Non-pigmented ciliary epithelial cell (primary cell): Measurements from ENCODE around the gene PNLDC1.

Source experiments
- DNase-seq: peaks from one replicate; pipeline ENCODE4 v3.0.0-alpha.2; 2010; ENCODE audit warnings: low read depth

Gene PNLDC1

DNA sequence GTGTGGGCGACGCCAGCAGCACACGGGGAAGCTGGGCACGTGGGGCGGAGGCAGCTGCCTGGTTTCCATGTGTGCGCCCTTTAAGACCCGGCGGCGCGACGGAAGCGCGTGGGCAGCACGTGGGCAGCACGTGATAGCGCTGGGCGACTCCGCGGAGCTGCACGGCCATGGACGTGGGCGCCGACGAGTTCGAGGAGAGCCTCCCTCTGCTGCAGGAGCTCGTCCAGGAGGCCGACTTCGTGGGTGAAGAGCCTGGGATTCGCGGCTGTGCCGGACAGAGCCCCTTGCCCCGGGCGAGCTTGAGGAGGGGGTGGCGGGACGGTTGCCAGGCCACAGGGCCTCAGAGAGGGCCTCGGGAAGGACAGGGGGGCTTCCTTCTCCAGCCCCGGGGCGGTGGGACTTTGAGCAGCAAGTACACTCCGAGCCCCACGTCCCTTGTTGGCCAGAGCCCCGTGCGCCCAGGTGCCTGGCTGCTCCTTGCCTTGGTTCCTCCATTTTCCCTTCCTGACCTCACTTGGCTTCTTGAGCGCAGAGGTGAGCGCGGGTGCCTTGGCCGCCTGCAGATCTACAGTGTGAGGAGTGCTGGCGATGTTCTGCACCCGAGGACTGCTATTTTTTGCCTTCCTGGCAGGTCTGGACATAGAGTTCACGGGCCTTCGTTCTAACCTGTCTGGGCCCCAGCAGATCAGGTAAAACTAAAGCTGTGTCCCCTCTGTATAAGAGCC is at the start of gene PNLDC1:
PNLDC1 (plus strand) TSS at position 136 of the 725 bp plus-strand sequence; CDS start at position 168, 32 bp downstream.
- DNase-seq, result no peak

- no peak for DNase-seq
Observed at GRCh38 chr6:159751448-159751847, 48.6 kb upstream of the PNLDC1 start.

DNA sequence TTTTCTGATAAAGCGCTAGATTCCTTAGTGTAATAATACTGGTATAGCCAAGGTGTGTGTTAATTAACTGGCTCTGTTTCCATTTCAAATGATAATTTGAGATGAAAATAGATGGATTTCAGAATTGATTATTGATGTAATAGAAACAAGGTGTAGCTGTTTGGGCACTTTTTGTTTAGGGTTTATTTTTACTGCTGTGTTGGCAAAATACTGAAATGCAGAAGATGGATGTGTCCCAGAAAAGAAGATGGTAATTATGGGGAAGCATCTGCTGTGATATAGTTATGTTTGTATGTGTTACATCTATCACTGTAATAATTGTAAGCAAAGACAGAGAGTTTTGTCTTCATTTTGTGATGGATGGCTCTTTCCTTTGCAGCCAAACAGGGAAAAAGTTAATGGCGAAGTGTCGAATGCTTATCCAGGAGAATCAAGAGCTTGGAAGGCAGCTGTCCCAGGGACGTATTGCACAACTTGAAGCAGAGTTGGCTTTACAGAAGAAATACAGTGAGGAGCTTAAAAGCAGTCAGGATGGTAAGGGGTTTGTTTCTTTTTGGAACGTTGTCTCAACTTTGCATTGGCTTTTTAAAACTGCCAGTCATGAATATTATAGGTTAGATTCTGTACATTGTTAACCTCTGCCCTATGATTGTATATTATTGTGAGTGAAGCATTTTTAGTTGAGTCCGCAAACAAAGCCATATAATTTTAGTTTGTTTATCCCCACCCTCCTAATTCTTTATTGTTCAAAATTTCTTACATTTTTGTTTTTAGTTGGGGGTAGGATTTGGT is 46.8 kb upstream of the PNLDC1 start:
- DNase-seq, result no peak

DNA sequence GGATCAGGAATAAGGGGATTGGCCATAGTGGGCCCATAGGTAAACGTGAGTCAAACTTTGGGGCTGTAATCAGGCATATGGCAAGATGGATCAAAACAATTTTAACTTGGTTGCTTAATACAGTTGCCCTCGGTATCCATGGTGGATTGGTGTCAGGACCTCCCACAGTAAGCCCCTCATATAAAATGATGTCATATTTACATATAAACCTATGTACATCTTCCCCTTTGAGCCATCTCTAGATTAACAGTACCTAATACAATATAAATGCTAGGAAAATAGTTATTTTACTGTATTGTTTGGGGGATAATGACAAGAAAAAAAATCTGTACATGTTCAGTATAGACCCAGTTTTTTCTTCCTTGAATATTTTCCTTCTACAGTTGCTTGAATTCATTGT is 45.7 kb upstream of the PNLDC1 start:
- no peak for DNase-seq

DNA sequence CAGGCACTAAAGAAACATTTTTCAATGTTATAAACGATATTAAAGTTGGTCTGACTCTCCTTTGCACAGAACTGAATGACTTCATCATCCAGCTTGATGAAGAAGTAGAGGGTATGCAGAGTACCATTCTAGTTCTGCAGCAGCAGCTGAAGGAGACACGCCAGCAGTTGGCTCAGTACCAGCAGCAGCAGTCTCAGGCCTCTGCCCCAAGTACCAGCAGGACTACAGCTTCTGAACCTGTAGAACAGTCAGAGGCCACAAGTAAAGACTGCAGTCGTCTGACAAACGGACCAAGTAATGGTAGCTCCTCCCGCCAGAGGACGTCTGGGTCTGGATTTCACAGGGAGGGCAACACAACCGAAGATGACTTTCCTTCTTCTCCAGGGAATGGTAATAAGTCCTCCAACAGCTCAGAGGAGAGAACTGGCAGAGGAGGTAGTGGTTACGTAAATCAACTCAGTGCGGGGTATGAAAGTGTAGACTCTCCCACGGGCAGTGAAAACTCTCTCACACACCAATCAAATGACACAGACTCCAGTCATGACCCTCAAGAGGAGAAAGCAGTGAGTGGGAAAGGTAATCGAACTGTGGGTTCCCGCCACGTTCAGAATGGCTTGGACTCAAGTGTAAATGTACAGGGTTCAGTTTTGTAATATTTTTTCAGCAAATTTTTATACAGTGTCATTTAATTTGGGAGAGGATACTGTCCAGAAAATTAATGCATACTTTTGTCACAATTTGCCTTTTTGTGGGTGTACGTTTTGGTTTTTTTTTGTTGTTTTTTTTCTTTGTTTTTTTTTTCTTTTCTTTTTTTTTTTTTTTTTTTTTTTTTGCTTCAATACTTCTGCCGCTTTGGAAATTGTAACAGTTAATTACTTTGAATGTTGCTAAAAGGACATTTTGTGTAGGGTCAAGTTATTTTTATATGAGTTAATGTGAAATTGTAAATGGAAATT is 44.8 kb upstream of the PNLDC1 start:
- DNase-seq, result no peak

DNA sequence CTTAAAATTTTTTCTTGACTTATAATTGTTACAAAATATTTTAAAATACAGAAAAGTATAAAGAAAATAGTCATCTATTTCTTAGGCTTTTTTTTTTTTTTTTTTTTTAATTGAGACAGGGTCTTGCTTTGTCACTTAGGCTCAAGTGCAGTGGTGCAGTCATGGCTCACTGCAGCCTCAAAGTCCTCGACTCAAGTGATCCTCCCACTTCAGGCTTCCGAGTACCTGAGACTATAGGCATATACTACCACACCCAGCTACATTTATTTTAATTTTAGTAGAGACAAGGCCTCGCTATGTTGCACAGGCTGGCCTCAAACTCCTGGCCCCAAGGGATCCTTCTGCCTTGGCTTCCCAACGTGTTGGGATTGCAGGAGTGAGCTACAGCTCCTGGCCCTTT is 43.6 kb upstream of the PNLDC1 start:
- DNase-seq, result no peak

DNA sequence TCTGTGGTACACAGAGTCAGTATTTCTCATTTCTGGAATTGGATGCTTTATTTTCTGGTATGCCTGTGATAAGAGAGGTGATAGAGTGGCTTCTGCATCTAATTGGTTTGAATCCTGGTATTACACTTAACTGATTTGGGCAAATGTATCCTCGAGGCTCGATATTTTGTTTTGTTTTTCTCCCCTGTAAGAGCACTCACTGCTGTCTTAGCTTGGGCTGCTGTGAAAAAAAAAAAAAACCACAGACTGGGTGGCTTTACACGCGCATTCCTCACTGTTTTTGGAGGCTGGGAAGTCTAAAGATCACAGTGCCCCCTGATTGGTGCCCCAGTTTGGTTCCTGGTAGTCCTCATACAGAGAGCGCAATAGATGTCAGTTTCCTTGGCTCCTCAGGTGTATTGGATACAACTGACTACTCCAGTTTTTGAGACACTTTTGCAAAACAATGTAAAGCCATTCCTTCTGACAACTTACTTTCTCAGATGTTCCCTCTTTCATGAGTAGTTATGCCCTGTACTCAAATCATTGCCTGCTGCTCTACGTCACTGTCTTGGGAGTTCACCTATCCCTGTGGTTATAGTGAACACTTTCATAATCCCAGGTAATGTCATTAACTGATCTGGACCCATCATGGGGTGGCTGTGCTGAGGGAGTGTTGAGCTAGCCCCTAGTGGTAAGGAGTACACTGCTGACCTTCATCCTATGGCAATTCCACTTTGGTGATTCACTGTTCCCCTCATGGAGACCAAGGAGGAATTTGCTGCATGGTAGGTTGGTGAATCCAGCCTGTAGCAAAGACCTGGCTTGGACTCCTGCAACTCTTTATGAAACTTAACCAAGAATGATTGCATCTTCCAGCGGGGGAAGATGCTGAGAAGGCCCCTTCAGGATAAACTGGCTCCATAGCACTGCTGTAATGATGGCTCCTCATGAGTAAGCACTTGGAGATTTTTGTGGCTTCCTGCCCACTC is 41.8 kb upstream of the PNLDC1 start:
- DNase-seq, result peak; percentile 56

GRCh38 chr6:159759645-159760044 is 40.4 kb upstream of the PNLDC1 start:
- DNase-seq, result no peak

DNA sequence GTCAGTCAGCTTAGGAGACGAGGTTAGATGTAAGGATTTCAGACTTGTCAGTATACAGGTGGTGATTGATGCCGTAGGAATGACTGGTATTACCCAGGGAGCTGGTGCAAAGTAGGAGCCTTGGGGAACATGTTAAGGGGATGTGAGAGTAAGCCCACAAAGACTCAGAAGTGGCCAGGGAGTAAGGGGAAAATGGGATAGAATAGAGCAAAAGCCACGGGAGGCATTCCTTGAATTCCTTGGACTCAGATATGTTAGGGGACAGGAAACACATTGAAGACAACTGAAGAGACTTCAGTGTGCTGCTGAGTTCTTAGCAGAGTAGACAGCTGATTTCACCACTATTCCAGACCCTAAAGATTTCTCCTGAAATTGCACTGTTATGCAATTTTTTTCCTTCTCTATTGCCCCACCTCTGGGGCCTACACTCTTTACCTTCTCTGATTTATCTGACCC is 39.4 kb upstream of the PNLDC1 start:
- DNase-seq, result peak; percentile 46

GRCh38 chr6:159761129-159761872 is 38.8 kb upstream of the PNLDC1 start:
- no peak for DNase-seq

- peak; percentile 73 for DNase-seq
Observed at GRCh38 chr6:159761873-159762680, 38.0 kb upstream of the PNLDC1 start, which contains the start of gene ACAT2. Gene ACAT2 (plus strand): TSS chr6:159762045. CDS start chr6:159762088, 43 bp downstream.

GRCh38 chr6:159762681-159763293 is 37.3 kb upstream of the PNLDC1 start:
- no peak for DNase-seq

DNA sequence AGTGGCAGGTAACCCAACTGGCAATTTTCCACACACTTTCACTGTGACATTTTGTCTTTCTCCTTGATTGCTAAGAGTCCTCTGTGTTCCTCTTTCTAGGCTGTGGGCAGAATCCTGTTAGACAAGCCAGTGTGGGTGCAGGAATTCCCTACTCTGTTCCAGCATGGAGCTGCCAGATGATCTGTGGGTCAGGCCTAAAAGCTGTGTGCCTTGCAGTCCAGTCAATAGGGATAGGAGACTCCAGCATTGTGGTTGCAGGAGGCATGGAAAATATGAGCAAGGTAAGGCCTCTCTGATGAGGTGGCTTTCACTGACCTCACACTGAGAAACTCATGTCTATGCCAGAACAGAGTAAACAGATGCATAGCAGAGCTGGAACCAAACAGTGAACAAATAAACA is 33.2 kb upstream of the PNLDC1 start:
- no peak for DNase-seq

DNA sequence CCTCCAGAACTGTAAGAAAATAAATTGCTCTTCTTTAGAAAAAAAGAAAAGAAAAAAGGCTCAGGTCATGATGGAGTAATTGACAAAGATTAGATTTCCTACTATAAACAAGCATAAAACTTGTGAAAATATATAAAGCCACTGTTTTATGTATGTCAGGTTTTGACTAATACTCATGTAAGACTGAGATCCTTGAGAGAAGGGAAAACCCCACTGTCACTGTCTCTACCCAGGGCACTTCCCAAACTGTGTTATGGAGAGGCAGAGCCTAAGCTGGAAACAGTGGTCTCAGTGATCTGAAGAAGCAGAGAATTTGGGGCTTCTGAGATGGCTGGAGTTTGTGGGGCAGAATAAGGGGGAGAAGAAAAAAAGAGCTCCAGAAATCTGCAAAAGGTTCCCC is 30.6 kb upstream of the PNLDC1 start:
- DNase-seq, result no peak

DNA sequence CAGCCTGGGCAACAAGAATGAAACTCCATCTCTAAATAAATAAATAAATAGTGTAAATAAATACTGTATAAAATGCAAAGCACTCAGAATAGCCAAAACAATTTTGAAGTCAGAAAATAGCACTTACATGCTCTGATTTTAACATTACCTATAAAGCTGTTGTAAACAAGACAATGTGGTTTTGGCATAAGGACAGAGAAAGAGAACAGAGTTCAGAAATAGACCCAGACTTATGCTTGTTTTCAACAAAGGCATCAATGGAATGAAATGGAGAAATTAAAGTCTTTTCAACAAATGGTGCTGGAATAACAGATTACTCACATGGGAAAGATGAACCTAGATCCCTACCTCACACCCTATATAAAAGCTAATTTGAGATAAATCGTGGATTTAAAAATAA is 27.9 kb upstream of the PNLDC1 start:
- no peak for DNase-seq

DNA sequence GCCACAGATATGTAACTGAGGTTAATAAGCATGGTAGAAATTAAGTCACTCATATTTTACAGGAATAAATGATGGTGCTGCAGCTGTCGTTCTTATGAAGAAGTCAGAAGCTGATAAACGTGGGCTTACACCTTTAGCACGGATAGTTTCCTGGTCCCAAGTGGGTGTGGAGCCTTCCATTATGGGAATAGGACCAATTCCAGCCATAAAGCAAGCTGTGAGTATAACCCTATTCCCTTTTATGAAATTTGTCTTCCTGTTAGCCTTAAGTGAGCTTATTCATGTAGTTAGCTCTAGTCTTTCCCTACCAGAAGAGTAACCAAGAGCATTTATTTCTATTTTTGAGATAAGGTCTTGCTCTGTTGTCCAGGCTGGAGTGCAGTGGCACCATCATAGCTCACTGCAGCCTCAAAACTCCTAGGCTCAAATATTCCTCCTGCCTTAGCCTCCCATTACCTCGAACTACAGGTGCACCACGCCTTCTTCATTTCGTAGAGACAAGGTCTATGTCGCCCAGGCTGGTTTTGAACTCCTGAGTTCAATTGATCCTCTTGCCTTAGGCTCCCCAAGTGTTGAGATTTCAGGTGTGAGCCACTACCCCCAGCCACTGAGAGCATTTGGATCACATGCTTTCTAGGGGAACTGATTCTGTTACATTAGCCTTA is 22.7 kb upstream of the PNLDC1 start:
- DNase-seq, result no peak

- DNase-seq, result no peak
Observed at GRCh38 chr6:159778131-159778530, 21.9 kb upstream of the PNLDC1 start.

DNA sequence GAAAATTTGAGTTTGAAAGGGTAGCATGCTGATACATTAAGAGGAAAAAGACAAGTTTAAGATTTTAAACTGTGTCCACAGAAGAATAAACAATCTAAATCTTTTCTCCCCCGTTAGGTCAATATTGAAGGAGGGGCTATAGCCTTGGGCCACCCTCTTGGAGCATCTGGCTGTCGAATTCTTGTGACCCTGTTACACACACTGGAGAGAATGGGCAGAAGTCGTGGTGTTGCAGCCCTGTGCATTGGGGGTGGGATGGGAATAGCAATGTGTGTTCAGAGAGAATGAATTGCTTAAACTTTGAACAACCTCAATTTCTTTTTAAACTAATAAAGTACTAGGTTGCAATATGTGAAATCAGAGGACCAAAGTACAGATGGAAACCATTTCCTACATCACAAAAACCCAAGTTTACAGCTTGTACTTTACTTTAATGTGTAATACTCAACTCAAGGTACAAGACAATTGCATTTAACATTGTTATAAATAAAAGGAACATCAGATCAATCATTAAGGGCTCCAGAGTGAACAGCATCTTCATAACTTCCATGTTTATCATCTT is 21.5 kb upstream of the PNLDC1 start:
- DNase-seq, result no peak
